Measurements from ENCODE around the gene USP15.
"Not testable (repeated sequence)": the region's sequence is repeated elsewhere in the genome, so short reads cannot be mapped to it uniquely, and the experiment has no call there.

Gene USP15

DNA sequence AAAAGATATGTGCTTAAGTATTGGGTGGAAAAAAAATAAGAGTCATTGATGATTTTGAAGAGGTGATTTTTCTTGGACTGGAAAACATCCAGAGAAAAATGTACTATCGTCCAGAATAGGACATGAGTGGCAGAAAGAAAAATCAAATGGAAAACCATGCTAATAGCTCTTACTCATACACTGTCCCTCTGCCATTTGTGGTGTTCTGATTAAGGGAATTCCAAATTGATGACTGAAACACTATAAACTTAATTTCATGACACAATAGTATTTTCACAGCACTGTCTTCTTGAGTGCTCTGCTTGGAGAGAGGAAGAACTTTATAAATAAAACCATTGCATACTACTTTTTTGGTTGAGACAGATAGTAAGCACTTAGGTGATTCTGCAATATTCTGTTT, 72.4 kb downstream of the USP15 start:
- no peak for DNase-seq

DNA sequence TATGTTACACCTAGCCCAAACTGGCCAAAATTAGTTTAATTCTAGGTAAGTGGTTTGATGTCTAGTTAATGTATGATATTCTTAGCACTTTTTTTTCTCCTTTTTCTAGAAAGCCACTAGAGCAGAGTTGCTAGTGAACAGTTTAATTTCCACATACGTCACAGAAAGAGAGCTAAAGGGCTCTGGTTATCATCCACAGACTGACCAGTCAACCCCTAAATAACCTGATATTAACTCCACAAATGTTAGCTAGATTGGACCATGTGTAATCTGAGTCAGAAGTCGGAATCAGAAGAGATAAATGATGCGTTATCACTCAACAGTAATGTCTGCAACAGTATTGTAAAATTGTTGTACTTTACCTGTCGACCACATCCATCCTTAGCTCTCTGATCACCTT, 74.9 kb downstream of the USP15 start:
- DNase-seq = no peak

DNA sequence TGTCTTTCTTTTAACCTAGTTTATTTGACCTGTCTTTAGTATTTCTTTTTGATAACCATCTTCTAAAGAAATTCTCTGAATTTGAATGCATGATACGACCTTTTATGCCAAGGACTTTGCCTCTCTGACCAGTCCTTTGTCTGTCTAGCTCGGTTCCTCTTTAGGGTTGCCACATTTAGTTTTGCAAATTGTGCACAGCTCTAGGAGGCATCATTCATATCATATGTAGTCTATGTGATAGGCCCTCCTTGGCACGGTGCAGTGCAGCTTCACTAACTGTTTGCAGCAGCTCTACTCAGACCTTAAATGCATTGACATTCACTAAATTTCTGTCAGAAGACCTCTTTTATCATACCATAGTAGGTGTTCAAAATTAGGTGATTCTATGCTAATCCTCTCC, 75.6 kb downstream of the USP15 start:
- no peak for DNase-seq

DNA sequence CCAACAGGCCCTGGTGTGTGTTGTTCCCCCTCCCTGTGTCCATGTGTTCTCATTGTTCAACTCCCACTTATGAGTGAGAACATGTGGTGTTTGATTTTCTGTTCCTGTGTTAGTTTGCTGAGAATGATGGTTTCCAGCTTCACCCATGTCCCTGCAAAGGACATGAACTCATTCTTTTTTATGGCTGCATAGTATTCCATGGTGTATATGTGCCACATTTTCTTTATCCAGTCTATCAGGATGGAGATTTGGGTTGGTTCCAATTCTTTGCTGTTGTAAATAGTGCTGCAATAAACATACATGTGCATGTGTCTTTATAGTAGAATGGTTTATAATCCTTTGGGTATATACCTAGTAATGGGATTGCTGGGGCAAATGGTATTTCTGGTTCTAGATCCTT, 77.4 kb downstream of the USP15 start:
- not testable (repeated sequence) for DNase-seq

DNA sequence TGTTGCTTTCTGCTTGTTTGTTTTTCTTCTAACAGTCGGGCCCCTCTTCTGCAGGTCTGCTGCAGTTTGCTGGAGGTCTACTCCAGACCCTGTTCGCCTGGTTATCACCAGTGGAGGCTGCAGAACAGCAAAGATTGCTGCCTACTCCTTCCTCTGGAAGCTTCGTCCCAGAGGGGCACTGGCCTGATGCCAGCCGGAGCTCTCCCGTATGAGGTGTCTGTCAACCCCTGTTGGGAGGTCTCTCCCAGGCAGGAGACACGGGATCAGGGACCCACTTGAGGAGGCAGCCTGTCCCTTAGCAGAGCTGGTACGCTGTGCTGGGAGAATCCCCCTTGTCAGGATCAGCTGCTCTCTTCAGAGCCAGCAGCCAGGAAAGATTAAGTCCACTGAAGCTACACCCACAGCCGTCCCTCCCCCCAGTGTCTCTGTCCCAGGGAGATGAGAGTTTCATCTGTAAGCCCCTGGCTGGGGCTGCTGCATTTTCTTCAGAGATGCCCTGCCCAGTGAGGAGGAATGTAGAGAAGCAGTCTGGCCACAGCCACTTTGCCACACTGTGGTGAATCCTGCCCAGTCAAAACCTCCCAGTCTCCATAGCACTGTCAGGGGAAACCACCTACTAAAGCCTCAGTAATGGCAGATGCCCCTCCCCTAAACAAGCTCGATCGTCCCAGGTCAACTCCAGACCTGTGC, 82.6 kb downstream of the USP15 start:
- DNase-seq = not testable (repeated sequence)

DNA sequence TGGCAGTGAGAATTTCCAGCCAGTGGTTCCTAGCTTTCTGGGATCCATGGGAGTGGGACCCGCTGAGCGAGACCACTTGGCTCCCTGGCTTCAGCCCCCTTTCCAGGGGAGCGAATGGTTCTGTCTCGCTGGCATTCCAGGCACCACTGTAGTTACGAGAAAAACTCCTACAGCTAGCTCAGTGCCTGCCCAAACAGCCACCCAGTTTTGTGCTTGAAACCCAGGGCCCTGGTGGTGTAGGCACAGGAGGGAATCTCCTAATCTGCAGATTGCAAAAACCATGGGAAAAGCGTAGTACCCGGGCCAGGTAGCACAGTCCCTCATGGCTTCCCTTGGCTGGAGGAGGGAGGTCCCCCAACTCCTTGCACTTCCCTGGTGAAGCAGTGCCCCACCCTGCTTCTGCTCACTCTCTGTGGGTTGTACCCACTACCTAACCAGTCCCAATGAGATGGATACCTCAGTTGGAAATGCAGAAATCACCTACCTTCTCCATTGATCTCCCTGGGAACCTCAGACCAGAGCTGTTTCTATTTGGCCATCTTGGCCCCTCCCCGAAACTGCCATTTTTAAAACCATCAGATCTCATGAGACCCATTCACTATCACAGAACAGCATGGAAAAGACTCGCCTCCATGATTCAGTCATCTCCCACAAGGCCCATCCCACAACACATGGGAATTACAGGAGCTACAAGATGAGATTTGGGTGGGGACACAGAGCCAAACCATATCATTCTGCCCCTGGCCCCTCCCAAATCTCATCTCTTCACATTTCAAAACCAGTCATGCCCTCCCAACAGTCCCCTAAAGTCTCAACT, 83.3 kb downstream of the USP15 start:
- DNase-seq = not testable (repeated sequence)

DNA sequence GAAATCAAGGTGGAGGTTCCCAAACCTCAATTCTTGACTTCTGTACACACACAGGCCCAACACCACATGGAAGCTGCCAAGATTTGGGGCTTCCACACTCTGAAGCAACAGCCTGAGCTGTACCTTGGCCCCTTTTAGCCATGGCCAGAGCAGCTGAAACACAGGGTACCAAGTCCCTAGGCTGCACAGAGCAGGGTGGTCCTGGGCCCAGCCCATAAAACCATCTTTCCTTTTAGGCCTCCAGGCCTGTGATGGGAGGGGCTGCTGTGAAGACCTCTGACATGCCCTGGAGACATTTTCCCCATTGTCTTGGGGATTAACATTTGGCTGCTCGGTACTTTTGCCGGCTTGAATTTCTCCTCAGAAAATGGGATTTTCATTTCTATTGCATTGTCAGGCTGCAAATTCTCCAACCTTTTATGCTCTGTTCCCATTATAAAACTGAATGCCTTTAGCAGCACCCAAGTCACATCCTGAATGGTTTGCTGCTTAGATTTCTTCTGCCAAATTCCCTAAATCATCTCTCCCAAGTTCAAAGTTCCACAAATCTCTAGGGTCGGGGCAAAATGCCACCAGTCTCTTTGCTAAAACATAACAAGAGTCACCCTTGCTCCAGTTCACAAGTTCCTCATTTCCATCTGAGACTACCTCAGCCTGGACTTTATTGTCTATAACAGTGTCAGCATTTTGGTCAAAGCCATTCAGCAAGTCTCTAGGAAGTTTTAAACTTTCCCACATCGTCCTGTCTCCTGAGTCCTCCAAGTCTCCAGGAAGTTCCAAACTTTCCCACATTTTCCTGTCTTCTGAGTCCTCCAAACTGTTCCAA, 84.7 kb downstream of the USP15 start:
- not testable (repeated sequence) for DNase-seq

DNA sequence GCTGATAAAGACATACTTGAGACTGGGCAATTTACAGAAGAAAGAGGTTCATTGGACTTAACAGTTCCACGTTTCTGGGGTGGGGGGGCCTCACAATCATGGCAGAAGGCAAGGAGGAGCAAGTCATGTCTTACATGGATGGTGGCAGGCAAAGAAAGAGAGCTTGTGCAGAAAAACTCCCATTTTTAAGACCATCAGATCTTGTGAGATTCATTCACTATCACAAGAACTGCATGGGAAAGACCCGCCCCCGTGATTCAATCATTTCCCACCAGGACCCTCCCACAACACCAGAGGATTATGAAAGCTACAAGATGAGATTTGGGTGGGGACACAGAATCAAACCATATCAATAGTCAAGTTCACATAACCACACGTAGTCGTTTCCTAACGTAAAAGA, 85.5 kb downstream of the USP15 start:
- no peak for DNase-seq

DNA sequence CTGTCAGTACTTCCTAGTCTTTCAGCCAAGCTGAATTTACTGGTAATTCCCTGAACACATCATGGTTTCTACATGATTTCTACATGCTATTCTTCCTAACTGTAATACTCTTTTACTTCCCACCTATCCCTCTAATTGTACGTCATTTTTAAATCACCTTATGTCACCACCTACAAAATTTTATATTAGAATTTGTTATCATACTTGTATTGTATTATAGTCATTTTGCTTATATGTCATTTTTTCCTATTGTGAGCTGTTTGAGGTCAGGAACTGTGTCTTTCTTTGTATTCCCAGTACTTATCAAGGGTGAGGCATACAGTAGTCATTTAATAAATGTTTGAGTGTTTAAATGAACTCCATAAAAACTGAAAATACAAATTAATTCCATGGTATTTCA, 86.6 kb downstream of the USP15 start:
- DNase-seq = no peak

DNA sequence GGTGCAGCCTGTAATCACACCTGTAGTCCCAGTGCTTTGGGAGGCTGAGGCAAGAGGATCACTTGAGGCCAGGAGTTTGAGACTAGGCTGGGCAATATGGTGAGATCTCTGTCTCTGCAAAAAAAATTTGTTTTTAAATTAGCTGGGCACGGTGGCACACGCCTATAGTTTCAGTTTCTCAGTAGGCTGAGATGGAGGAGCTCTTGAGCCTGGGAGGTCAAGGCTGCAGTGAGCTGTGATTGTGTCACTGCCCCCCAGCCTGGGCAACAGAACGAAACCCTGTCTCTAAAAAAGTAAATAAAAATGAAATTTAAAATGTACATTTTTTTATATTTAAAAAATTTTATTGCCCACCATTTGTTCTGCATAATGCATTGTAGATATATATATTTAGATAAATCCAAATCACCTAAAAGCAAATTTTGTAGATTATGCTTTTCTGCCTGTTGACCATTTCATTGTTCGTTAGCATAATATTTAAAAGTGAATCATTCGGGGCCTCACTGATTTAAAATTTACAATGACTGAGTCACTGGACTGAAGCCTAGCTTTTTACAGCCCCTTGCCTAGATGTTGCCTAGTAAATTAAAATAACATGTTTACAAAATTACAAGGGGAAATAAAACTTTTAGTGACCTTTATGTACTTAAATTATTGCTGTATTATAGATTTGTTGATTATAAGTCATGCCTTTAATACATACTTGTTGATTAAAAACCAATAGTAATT, 87.9 kb downstream of the USP15 start:
- DNase-seq = no peak

DNA sequence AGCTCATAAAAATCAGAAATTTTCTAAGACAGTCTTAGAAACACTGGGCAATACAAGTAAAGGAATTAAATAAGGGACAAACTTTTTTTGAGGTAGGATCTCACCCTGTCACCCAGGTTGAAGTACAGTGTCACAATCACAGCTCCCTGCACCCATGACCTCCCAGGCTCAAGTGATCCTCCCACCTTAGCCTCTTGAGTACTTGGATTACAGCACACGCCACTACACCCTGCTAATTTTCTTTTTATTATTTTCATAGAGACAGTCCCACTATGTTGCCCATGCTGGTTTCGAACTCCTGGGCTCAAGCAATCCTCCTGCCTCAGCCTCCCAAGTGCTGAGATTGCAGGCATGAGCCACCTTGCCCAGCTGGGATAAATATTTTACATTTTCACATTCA, 90.3 kb downstream of the USP15 start:
- no peak for DNase-seq

DNA sequence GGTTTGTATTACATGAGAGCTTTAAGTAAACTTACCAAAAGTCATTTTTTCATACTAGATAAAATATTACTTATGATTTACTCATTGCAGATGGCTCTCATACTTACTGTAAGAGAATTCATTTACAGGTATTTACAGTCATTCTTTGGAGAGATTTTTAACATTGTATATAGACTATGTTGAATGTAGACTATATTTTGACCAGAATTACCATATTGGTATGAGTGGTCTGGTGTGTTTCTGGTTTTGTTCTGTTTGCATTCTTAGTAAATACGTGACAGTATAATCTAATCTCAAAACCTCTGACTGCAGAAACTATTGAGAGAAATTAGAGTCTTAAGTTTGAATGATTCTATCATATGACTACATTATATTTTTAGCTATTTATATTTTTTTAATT, 91.1 kb downstream of the USP15 start:
- DNase-seq = no peak

DNA sequence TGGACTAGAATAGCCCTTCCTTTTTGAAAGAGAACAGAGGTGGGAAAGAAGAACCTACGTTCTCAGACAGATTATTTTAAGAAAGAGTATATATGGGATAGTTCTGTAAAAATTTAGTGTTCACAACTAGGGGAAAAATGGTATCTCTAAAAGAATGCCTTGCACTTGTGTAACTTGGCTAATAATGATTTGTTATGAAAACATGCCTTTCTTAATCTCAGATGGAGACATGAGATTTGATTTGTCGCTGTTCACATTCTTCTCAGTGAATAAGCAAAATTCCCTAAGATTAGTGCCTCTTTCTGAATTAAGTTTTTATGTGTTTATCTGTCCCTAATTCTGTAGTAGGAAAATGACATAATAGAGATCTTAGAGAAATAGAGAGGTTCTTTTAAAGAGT, 100.8 kb downstream of the USP15 start:
- no peak for DNase-seq

DNA sequence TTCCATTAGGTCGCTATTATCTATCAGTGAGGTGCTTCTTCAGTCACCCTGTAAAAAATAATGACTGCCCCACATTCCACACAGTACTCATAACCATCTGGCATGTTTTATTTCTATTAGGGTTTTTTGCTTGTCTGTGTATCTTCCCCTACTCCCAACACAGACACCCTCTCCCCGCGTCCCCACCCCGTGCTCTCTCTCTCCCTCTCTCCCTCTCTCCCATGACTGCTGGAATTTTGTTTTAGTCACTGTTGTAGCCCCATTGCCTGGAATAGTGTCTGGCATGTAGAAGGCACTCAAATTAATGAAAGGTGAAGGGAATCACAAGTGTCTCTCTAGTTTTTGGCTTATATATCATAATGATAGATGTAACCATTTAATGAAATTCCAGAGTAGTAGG, 103.3 kb downstream of the USP15 start:
- no peak for DNase-seq

DNA sequence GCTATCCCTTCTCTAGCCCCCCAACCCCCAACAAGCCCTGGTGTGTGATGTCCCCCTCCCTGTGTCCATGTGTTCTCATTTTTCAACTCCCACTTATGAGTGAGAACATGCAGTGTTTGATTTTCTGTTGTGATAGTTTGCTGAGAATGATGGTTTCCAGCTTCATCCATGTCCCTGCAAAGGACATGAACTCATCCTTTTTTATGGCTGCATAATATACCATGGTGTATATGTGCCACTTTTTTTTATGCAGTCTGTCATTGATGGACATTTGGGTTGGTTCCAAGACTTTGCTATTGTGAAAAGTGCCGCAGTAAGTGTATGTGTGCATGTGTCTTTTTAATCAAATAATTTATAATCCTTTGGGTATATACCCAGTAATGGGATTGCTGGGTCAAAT, 104.5 kb downstream of the USP15 start:
- not testable (repeated sequence) for DNase-seq

DNA sequence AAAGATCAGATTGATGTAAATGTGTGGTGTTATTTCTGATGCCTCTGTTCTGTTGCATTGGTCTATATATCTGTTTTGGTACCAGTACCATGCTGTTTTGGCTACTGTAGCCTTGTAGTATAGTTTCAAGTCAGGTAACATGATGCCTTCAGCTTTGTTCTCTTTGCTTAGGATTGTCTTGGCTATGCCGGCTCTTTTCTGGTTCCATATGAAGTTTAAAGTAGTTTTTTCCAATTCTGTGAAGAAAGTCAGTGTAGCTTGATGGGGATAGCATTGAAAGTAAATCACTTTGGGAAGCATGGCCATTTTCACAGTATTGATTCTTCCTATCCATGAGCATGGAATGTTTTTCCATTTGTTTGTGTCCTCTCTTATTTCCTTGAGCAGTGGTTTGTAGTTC, 105.6 kb downstream of the USP15 start:
- DNase-seq = not testable (repeated sequence)

DNA sequence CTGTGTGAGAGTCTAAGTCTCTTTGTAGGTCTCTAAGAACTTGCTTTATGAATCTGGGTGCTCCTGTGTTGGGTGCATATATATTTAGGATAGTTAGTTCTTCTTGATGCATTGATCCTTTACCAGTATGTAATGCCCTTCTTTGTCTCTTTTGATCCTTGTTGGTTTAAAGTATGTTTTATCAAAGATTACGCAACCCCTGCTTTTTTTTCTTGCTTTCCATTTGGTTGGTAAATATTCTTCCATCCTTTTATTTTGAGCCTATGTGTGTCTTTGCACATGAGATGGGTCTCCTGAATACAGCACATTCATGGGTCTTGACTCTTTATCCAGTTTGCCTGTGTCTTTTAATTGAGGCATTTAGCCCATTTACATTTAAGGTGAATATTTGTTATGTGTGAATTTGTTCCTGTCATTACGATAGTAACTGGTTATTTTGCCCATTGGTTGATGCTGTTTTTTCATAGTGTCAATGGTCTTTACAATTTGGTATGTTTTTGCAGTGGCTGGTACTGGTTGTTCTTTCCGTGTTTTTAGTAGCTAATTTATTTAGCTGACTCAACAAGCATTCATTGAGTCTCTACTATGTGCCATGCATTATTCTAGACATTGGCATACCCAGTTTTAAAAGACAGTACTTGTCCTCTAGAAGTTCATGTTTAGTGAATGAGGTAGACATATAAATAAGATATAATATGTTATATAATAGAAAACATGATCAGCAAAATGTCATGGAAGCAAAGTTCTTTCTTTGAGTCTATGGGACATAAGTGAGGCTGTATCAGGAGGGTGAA, 108.4 kb downstream of the USP15 start:
- not testable (repeated sequence) for DNase-seq

DNA sequence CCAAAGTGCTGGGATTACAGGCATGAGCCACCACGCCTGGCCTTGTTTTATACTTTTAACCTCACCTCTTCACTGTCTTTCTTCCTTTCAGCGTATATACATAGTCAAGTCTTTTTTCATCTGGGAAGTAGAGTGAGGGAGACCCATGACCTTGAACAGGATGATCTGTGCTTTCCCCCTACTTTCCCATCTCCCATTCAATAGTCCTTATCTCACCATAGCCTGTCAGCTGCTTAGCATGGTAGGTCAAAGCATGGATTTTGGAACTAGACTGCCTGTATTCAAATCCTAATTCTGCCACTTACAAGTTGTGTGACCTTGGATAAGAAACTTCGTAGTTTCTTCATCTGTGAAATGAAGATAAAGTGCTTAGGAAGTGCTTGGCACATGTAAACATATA, 110.0 kb downstream of the USP15 start:
- DNase-seq = no peak

DNA sequence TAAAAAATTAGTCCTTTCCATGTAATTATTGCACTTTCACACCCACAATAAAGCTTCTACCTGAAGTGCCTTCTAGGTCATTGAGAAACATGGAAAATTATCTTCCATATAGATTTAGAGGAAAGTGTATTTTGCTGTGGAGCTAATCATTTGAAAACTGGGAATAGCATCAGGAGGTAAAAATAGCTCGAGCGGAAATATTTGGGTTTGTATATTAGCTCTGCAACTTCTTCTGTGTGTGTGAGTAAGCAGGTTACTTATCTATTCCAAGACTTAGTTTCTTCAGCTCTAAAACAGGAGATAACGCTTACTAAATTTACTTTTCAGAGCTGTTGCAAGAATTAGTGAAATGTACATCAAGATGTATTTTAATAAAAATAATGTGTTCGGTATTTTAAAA, 111.5 kb downstream of the USP15 start:
- DNase-seq = no peak

DNA sequence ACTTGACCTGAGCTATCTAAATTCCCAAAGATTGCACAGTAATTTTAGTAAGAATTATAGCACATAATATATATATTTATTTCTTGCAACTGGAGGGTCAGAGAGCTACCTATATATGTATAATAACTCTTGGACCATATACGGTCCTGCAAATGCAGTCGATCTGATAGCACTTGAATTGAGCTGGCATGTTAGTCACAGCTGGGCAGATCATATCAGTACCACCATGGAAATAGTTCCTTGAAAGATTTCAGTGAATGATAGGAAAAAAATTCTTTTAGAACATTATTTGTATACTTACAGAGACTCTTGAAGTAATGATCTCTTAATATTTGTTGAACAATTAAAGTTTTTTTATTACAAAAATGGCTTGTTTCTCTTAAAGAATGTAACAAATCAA, 111.9 kb downstream of the USP15 start:
- no peak for DNase-seq

DNA sequence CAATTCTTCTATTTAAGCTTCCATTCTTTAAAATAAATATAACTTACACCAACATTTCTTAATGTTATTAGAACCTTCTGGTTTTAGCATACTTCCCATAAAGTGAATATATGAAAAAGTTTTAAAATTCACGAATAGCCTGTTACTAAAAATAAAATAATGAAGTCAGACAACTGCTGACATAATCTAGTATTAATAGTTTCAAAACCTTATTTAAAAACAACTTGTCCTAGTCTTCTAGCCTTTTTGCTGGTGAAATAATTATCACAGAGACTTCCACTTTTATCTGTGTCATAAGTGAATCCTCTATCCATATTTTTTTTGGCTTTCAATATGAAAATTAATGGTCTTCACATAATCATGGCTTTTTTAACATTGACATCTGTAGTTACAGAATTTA, 112.6 kb downstream of the USP15 start:
- no peak for DNase-seq

DNA sequence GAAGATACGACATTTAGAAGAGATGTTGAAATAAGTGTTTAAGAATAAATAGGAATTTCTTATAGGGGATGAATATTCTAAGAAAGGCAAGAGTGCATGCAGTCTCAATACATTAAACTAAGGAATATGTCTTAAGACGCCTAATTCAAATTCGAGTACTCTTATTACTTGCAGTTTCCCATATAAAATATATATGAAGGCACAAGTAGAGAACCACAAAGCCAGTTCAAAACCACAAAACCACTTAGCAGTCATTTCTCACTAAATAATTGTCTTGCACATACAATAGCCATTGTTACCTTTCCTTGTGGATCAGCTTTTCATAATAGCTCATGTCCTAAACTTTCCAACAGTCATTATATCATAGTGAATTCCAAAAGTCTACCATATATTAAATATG, 115.4 kb downstream of the USP15 start:
- no peak for DNase-seq

Measured in NCI-H1436 treated with DMSO at 0.1 percent for 48 hours (cell line).